CD4-positive, alpha-beta T cell treated with Interleukin-17A for 4 hours (primary cell): ENCODE results near the gene CTSK.
"Not testable (repeated sequence)": the region's sequence is repeated elsewhere in the genome, so short reads cannot be mapped to it uniquely, and the experiment has no call there.

Experiments
- DNase-seq: peaks from one replicate; pipeline ENCODE4 v3.0.0-alpha.2; 2020; ENCODE audit warnings: mixed read lengths

The CTSK gene

GRCh38 chr1:150804671-150805070 lies 3.4 kb downstream of the CTSK start:
- no peak for DNase-seq

- no peak for DNase-seq
These were observed 9.0 kb downstream of the CTSK start for GRCh38 chr1:150799089-150799488.

GRCh38 chr1:150798525-150798924 lies 9.5 kb downstream of the CTSK start:
- no peak for DNase-seq

- DNase-seq, result no peak
These were observed 11.7 kb downstream of the CTSK start for GRCh38 chr1:150796374-150796773.

DNA sequence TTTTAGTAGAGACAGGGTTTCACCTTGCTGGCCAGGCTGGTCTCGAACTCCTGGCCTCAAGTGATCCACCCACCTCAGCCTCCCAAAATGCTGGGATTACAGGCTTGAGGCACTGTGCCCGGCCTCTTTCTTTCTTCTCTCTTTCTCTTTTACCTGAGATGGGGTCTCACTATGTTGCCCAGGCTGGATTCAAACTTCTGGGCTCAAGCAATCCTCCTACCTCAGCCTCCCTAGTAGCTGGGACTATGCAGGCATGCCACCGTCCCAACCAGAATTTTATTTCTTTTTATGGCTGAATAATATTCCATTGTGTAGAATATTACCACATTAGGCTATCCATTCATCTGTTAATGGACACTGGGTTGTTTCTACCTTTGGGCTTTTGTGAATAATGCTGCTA lies 14.3 kb downstream of the CTSK start:
- not testable (repeated sequence) for DNase-seq

- DNase-seq, result no peak
These were observed 14.8 kb downstream of the CTSK start for GRCh38 chr1:150793221-150793620.

GRCh38 chr1:150791585-150791984 lies 16.5 kb downstream of the CTSK start:
- DNase-seq, result no peak

- DNase-seq, result no peak
These were observed 18.7 kb downstream of the CTSK start for GRCh38 chr1:150789396-150789795.

- no peak for DNase-seq
These were observed 19.1 kb downstream of the CTSK start for GRCh38 chr1:150788946-150789345.

DNA sequence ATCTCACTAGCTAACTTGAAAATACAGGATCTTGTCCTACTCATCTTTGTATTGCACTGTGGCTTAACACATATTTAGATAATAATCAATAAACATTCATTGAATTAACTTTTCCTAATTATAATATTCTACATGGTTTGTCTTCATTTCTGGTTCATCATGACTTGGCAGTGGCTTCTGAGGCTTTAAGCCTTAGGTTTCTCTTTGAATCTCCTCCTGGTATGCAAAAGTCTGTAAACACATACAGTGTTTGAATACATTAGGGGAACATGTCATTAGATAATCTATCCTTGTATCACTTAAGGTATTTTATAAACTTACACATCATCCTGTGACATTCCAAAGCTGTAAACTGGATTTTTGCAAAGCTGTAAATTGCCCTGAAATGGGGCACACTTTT lies 20.6 kb downstream of the CTSK start:
- DNase-seq, result no peak

GRCh38 chr1:150780510-150780909 lies 27.6 kb downstream of the CTSK start:
- DNase-seq, result no peak

- no peak for DNase-seq
These were observed 29.7 kb downstream of the CTSK start for GRCh38 chr1:150778409-150778808.

GRCh38 chr1:150777544-150777943 lies 30.5 kb downstream of the CTSK start:
- DNase-seq, result no peak

GRCh38 chr1:150775931-150776505 lies 32.0 kb downstream of the CTSK start:
- DNase-seq, result not testable (repeated sequence)

DNA sequence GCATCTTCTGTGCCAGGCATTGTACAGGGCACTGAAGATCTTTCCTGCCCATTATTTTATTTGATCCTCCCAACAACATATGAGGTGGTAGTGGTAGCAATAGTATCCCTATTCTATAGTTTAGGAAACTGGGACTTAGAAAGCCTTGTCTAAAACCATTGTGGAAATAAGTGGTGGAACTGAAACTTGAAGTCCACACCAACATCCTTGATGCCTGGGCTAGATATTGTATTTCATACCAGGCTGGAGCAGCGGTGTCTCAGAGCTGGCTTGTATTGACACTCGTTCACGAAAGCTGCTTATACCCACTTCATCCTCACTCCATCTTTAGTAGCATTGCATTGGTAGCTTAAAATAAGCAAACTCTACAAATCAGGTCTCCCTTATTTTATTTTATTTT lies 32.8 kb downstream of the CTSK start:
- DNase-seq, result no peak

DNA sequence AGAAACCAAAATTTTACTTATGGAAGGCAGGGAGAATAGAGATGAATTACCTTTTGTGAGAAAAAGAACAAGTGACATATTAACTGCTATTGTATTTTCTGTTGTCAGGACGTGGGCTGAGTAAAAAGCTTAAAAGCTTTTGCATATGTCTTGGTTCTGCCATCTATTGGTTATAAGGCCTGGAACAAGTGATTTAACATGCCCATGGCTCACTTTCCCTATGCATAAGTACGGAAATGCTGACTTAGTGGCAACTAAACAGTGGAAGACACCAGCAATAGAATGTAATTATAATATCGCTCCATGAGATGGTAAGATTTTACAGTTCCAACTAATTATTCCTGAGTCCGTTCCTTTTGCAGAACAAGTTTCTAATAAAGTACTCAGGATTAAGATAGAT lies 35.7 kb downstream of the CTSK start:
- no peak for DNase-seq

DNA sequence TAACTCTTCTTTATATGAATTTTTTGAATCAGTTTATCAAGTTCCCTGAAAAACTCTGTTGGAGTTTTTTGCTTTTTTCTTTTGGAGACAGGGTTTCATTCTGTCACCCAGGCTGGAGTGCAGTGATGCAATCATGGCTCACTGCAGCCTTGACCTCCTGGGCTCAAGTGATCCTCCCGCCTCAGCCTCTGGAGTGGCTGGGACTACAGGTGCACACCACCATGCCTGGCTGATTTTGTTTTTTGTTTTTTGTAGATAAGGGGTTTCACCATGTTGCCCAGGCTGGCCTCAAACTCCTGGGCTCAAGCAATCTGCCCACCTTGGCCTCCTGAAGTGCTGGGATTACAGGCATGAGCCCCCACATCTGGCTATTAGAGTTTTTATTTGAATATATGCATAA lies 40.4 kb downstream of the CTSK start:
- DNase-seq, result not testable (repeated sequence)

GRCh38 chr1:150765977-150766301 lies 42.1 kb downstream of the CTSK start:
- peak; percentile 3 for DNase-seq

DNA sequence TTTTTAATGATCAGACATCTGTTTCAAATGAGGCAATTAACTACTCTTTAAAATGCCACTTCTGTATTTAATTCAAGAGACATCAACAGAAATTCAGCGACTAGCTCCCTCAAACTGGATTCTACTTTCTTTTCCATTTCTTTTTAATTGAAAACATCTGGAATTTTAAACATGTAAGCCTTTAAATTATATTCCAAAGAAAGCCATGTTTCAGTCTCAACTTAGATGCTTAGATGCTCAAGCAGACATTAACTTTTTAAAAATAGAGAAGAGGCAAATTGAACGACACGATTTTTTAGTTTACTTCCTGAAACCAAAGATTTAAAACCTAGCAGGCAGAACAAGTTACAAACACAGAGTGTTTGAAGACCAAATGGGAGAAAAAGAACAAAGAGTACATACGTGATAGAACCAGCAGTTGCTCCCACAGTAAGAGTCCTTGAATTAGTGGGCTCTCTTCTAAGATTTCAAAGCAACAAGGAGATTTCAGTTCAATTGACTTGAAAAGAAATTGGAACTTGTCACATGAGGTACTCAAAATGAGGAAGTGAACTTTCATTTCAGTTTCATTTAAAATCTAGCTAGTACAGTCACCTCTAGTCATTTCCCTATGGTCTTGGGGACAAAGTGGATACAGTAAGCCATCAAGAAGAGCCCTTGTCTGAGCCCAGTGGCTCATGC lies 42.6 kb downstream of the CTSK start, which contains the start of gene CTSS:
Gene CTSS (minus strand): TSS at position 483 of the 681 bp plus-strand sequence. CDS start 1,015 bp downstream, outside the sequence.
- DNase-seq, result no peak

GRCh38 chr1:150764617-150765101 lies 43.4 kb downstream of the CTSK start:
- DNase-seq, result peak; percentile 6

DNA sequence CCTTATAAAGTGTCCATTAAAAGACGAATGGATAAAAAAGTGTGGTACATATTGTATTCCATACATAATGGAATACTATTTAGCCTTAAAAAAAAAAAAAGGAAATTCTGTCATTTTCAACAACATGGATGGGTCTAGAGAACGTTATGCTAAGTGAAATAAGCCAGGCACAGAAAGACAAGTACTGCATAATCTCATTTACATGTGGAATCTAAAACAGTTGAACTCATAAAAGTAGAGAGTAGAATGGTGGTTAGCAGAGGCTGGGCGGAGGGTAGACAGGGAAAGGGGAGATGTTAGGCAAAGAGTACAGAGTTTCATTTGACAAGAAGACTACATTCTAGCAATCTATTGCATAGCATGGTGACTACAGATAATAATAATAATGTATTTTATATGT lies 45.0 kb downstream of the CTSK start:
- DNase-seq, result no peak

DNA sequence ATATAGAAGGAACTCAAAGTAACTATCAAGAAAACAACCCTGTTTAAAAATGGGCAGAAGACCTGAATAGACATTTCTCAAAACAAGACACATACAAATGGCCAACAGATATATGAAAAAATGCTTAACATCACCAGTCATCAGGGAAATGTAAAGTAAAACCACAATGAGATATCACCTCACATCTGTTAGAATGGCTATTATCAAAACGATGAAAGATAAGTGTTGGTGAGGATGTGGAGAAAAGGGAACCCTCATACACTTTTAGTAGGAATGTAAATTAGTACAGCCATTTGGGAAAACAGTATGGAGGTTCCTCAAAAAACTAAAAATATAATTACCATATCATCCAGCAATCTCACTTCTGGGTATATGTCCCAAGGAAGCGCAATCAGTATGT lies 45.5 kb downstream of the CTSK start:
- DNase-seq, result no peak

GRCh38 chr1:150761801-150762200 lies 46.3 kb downstream of the CTSK start:
- DNase-seq, result no peak

DNA sequence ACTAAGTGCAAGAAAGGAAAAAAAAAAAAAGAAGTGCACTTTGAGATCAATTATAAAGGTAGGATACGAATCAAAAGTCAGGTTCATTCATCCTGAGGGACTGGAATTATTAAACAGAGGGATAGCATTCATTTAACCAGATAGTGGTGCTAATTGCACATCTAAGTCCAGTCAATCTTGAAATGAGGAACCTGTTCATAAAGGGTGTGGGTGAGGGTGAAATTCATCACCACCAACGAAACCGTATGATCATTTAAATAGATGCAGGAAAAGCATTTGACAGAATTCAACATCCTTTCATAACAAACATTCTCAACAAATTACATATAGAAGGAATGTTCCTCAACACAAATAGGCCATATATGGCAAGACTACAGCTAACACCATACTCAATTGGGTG lies 48.0 kb downstream of the CTSK start:
- no peak for DNase-seq

DNA sequence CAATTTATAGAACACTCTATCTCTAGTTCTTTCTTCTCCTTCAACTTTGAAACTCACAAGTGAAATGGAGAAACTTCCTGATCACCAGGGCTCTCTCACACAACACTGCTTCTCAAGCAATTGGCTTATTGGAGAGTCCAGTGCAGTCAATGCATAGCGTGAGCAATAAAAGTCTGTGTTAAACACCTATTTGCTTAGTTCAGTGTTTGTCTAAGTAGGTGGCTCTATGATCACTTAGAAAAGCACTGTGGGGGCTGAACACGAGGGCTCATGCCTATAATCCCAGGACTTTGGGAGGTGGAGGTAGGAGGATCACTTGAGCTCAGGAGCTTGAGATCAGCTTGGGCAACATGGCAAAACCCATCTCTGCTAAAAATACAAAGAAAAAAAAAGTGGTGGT lies 54.6 kb downstream of the CTSK start:
- no peak for DNase-seq
